OCI-LY7 (cell line): ENCODE measurements around the gene CPZ. TPM values are rescaled to one million over a fixed set of nuclear protein-coding genes. Genes with fewer than 3 reads are reported as not detected.
"Not testable (repeated sequence)": the region's sequence is repeated elsewhere in the genome, so short reads cannot be mapped to it uniquely, and the experiment has no call there.

Experiments used
- BruUV-seq: library from RNA; stranded (reverse); fragments of 400-500 nt; replicated peaks from 2 replicates; lab custom pipeline; 2021; lab: Mats Ljungman, UMichigan
- CTCF ChIA-PET: fragments of 300-600 bp; sonication (Branson Sonifier 250); formaldehyde crosslinking; loops from one replicate; lab custom pipeline; 2022; ENCODE audit warnings: antibody characterized with exemption; ENCODE audit not compliant: unreplicated experiment; lab: Charles Lee
- POLR2A ChIA-PET: fragments of 300-600 bp; sonication (Branson Sonifier 250); formaldehyde crosslinking; loops from one replicate; lab custom pipeline; 2022; ENCODE audit warnings: antibody characterized with exemption; lab: Charles Lee
- DNase-seq: peaks from one replicate; pipeline ENCODE4 v3.0.0-alpha.2; 2015; ENCODE audit warnings: low spot score
- H2AFZ ChIP-seq: fragments of 200-600 bp; sonication (generic), shearing (Covaris generic); 2 replicates; pipeline ENCODE4 v1.6.1; 2014; ENCODE audit warnings: mild to moderate bottlenecking, antibody characterized with exemption, low read length, moderate library complexity
- H3K27ac ChIP-seq: fragments of 200-600 bp; sonication (generic); 2 replicates; pipeline ENCODE4 v1.5.1; 2014; ENCODE audit warnings: mixed run types, low read depth, mild to moderate bottlenecking, moderate library complexity, low read length, inconsistent platforms; ENCODE audit not compliant: poor library complexity, severe bottlenecking
- H3K36me3 ChIP-seq: fragments of 200-600 bp; sonication (generic); 2 replicates; pipeline ENCODE4 v1.6.1; 2014; ENCODE audit warnings: mild to moderate bottlenecking, antibody characterized with exemption, low read length, moderate library complexity, mixed read lengths; ENCODE audit not compliant: insufficient read depth
- H3K4me1 ChIP-seq: fragments of 200-600 bp; sonication (generic); 2 replicates; pipeline ENCODE4 v1.5.1; 2014; ENCODE audit warnings: mild to moderate bottlenecking, low read length; ENCODE audit not compliant: insufficient read depth, poor library complexity, severe bottlenecking
- H3K4me2 ChIP-seq: fragments of 200-600 bp; sonication (generic); 2 replicates; pipeline ENCODE4 v1.6.1; 2014; ENCODE audit warnings: mild to moderate bottlenecking, low read length
- H3K4me3 ChIP-seq: fragments of 200-600 bp; sonication (generic); 2 replicates; pipeline ENCODE4 v1.5.1; 2014; ENCODE audit warnings: mild to moderate bottlenecking, low read depth, low read length; ENCODE audit not compliant: poor library complexity, severe bottlenecking
- H3K79me2 ChIP-seq: fragments of 200-600 bp; sonication (generic); 2 replicates; pipeline ENCODE4 v1.6.1; 2016; ENCODE audit warnings: low read depth, mild to moderate bottlenecking, low read length, moderate library complexity, mixed read lengths; ENCODE audit not compliant: insufficient read depth
- H3K9me2 ChIP-seq: fragments of 200-600 bp; sonication (generic); 2 replicates; pipeline ENCODE4 v1.6.1; 2016; ENCODE audit warnings: mild to moderate bottlenecking, low read length, mixed read lengths; ENCODE audit not compliant: insufficient read depth
- H3K9me3 ChIP-seq: fragments of 200-600 bp; sonication (generic); 2 replicates; pipeline ENCODE4 v1.6.1; 2014; ENCODE audit warnings: mild to moderate bottlenecking, mixed run types, low read length, mixed read lengths
- H4K20me1 ChIP-seq: fragments of 200-600 bp; sonication (generic); 2 replicates; pipeline ENCODE4 v1.6.1; 2014; ENCODE audit warnings: mild to moderate bottlenecking, antibody characterized with exemption, low read length, moderate library complexity, mixed read lengths; ENCODE audit not compliant: insufficient read depth
- CTCF ChIP-seq: fragments of 200-600 bp; sonication (generic); conservative IDR thresholded peaks from 2 replicates; pipeline ENCODE4 v1.5.1; 2014; ENCODE audit warnings: mild to moderate bottlenecking, antibody characterized with exemption, low read length, moderate library complexity, mixed read lengths
- EZH2phosphoT487 ChIP-seq: fragments of 200-600 bp; sonication (generic); IDR thresholded peaks from 2 replicates; pipeline ENCODE4 v1.6.1; 2018; ENCODE audit warnings: low read depth, borderline replicate concordance, mild to moderate bottlenecking, mixed run types, antibody characterized with exemption, low read length, moderate library complexity, mixed read lengths
- intact Hi-C: fragments of 100-400 bp; cut with micrococcal nuclease; formaldehyde crosslinking; loops from one replicate; pipeline ENCODE4 v1.10.0; 2022; ENCODE audit not compliant: unreplicated experiment
- total RNA-seq, 2 experiments: library from RNA; depleted of rRNA in 1 of 2; stranded (reverse); fragments of >200 nt in 1 of 2; shearing (Covaris generic) in 1 of 2; gene quantifications; 2 replicates each; pipeline ENCODE4 v1.2.3, GENCODE V29; 2014 to 2022

CPZ gene
- total RNA-seq, 2 experiments from 2014 or later, result not detected

GRCh38 chr4:8574796-8575370 lies 17.7 kb upstream of the CPZ start:
- intact Hi-C loops, result no loop called here
- TF ChIP-seq EZH2phosphoT487 (no peak), CTCF (no peak)
- CTCF ChIA-PET, result no interaction called here

GRCh38 chr4:8575457-8575856 lies 17.1 kb upstream of the CPZ start:
- no peak for DNase-seq
- H2AFZ ChIP-seq, result no peak overlapping the region
- BruUV-seq, result no TSS peak
- ChIA-PET POLR2A (no interaction called here), CTCF (no interaction called here)
- H3K4me2 ChIP-seq, result no peak overlapping the region
- H3K27ac ChIP-seq, result no peak overlapping the region
- TF ChIP-seq EZH2phosphoT487, result no peak
- H3K79me2 ChIP-seq, result no peaks in the 10 kb centered on the region
- no peaks in the 10 kb centered on the region for H3K4me1 ChIP-seq
- H4K20me1 ChIP-seq, result no peaks in the 10 kb centered on the region
- no peaks in the 10 kb centered on the region for H3K9me3 ChIP-seq
- no peak overlapping the region for H3K4me3 ChIP-seq
- intact Hi-C loops, result no loop called here
- H3K36me3 ChIP-seq, result no peaks in the 10 kb centered on the region
- no peaks in the 10 kb centered on the region for H3K9me2 ChIP-seq

More at GRCh38 chr4:8574796-8575370, 17.7 kb upstream of the CPZ start:
- no peaks in the 10 kb centered on the region for H3K9me3 ChIP-seq
- no peaks in the 10 kb centered on the region for H3K4me1 ChIP-seq
- H3K79me2 ChIP-seq, result no peaks in the 10 kb centered on the region
- H3K9me2 ChIP-seq, result no peaks in the 10 kb centered on the region
- H3K4me2 ChIP-seq, result no peak overlapping the region
- POLR2A ChIA-PET, result no interaction called here
- no peak overlapping the region for H2AFZ ChIP-seq
- H3K36me3 ChIP-seq, result no peaks in the 10 kb centered on the region
- no TSS peak for BruUV-seq
- no peak for DNase-seq
- no peaks in the 10 kb centered on the region for H4K20me1 ChIP-seq
- H3K4me3 ChIP-seq, result no peak overlapping the region
- no peak overlapping the region for H3K27ac ChIP-seq

GRCh38 chr4:8576591-8576990 lies 16.0 kb upstream of the CPZ start:
- H3K9me3 ChIP-seq, BruUV-seq, POLR2A ChIA-PET, DNase-seq, H3K4me1 ChIP-seq, H4K20me1 ChIP-seq, H3K4me2 ChIP-seq, intact Hi-C loops, H3K4me3 ChIP-seq, H2AFZ ChIP-seq, H3K27ac ChIP-seq, H3K79me2 ChIP-seq, H3K9me2 ChIP-seq, CTCF ChIA-PET, H3K36me3 ChIP-seq: not testable (repeated sequence)

GRCh38 chr4:8577046-8577445 lies 15.5 kb upstream of the CPZ start:
- intact Hi-C loops, result no loop called here
- H3K4me3 ChIP-seq, result no peak overlapping the region
- no peaks in the 10 kb centered on the region for H3K9me2 ChIP-seq
- CTCF ChIA-PET, result no interaction called here
- H3K36me3 ChIP-seq, result no peaks in the 10 kb centered on the region
- no TSS peak for BruUV-seq
- no peaks in the 10 kb centered on the region for H3K4me1 ChIP-seq
- POLR2A ChIA-PET, result no interaction called here
- no peaks in the 10 kb centered on the region for H4K20me1 ChIP-seq
- no peak overlapping the region for H3K4me2 ChIP-seq
- no peak for TF ChIP-seq CTCF
- TF ChIP-seq EZH2phosphoT487, result no peak
- H3K27ac ChIP-seq, result no peak overlapping the region
- H3K79me2 ChIP-seq, result no peaks in the 10 kb centered on the region
- no peak overlapping the region for H2AFZ ChIP-seq
- H3K9me3 ChIP-seq, result no peaks in the 10 kb centered on the region
- no peak for DNase-seq
